ENCODE results near the gene MTREX. TPM values are rescaled to one million over a fixed set of nuclear protein-coding genes. Genes with fewer than 3 reads are reported as not detected.

MTREX gene
- total RNA-seq, 1 experiment from 2014 or later = 25.6 TPM

- no peaks in the 10 kb centered on the region for H3K27me3 ChIP-seq (ENCODE audit: low read length)
These were observed 142.4 kb downstream of the MTREX start for GRCh38 chr5:55450050-55450765.

GRCh38 chr5:55451976-55452375, 144.2 kb downstream of the MTREX start:
- Histone ChIP-seq H3K27ac (ENCODE audit: low read length) (no peak overlapping the region), H2AFZ (ENCODE audit: low read length) (no peak overlapping the region), H4K20me1 (ENCODE audit: low read length) (no peaks in the 10 kb centered on the region), H3K4me2 (ENCODE audit: low read length) (no peak overlapping the region), H3K79me2 (ENCODE audit: low read length) (no peaks in the 10 kb centered on the region), H3K9me3 (ENCODE audit: low read length) (no peaks in the 10 kb centered on the region), H3K9me2 (replicated peaks; ENCODE audit: low read length) (no peaks in the 10 kb centered on the region), H3K36me3 (ENCODE audit: low read depth, low read length) (no peaks in the 10 kb centered on the region), H3K27me3 (ENCODE audit: low read length) (no peaks in the 10 kb centered on the region), H3K9ac (ENCODE audit: low read length) (no peak overlapping the region), H3K4me1 (ENCODE audit: insufficient read depth, low read length) (peaks cover 13% of the 10 kb centered on the region), H3K4me3 (ENCODE audit: low read length) (no peak overlapping the region), H3F3A (ENCODE audit: low read length, unreplicated experiment) (no peaks in the 10 kb centered on the region)
- no peak for ATAC-seq
- TF ChIP-seq EZH2 (IDR thresholded peaks at IDR 0.05; ENCODE audit: low read length, unreplicated experiment) (no peak), EZH2phosphoT487 (IDR thresholded peaks at IDR 0.05; ENCODE audit: borderline replicate concordance, low read length) (no peak), CTCF (conservative IDR thresholded peaks at IDR 0.05; ENCODE audit: low read depth, low read length) (no peak)
- intact Hi-C loops (cut with micrococcal nuclease) = no loop called here
- ChIA-PET CTCF (no interaction called here), POLR2A (ENCODE audit: unreplicated experiment) (interaction anchor here (0.6 kb wide), 1 partner anchor 145 kb away, joined by 3 read pairs; no protein-coding TSS in a partner anchor)
- no peak for DNase-seq
- BruUV-seq (replicated peaks) = no TSS peak

More at GRCh38 chr5:55450050-55450765, 142.4 kb downstream of the MTREX start:
- Histone ChIP-seq H3K27ac (ENCODE audit: low read length) (no peak overlapping the region), H3K4me2 (ENCODE audit: low read length) (no peak overlapping the region), H2AFZ (ENCODE audit: low read length) (no peak overlapping the region), H3K4me3 (ENCODE audit: low read length) (no peak overlapping the region), H3K4me1 (ENCODE audit: insufficient read depth, low read length) (no peaks in the 10 kb centered on the region), H3K9ac (ENCODE audit: low read length) (no peak overlapping the region), H3K36me3 (ENCODE audit: low read depth, low read length) (no peaks in the 10 kb centered on the region), H3K9me2 (replicated peaks; ENCODE audit: low read length) (no peaks in the 10 kb centered on the region), H3K79me2 (ENCODE audit: low read length) (no peaks in the 10 kb centered on the region), H3K9me3 (ENCODE audit: low read length) (no peaks in the 10 kb centered on the region), H4K20me1 (ENCODE audit: low read length) (no peaks in the 10 kb centered on the region), H3F3A (ENCODE audit: low read length, unreplicated experiment) (no peaks in the 10 kb centered on the region)
- POLR2A ChIA-PET (ENCODE audit: unreplicated experiment) = no interaction called here
- no peak for ATAC-seq
- TF ChIP-seq CTCF (conservative IDR thresholded peaks at IDR 0.05; ENCODE audit: low read depth, low read length) (no peak), EZH2 (IDR thresholded peaks at IDR 0.05; ENCODE audit: low read length, unreplicated experiment) (no peak)
- intact Hi-C loops (cut with micrococcal nuclease) = no loop called here
- BruUV-seq (replicated peaks) = no TSS peak
- CTCF ChIA-PET = no interaction called here
- no peak for DNase-seq

GRCh38 chr5:55453211-55453610, 145.4 kb downstream of the MTREX start:
- H3K79me2 ChIP-seq (ENCODE audit: low read length) = no peaks in the 10 kb centered on the region
- no peak overlapping the region for H3K27ac ChIP-seq (ENCODE audit: low read length)
- peaks cover 13% of the 10 kb centered on the region for H3K4me1 ChIP-seq (ENCODE audit: insufficient read depth, low read length)
- intact Hi-C loops (cut with micrococcal nuclease) = no loop called here
- CTCF ChIA-PET = no interaction called here
- TF ChIP-seq CTCF (conservative IDR thresholded peaks at IDR 0.05; ENCODE audit: low read depth, low read length) = no peak
- no peak for TF ChIP-seq EZH2 (IDR thresholded peaks at IDR 0.05; ENCODE audit: low read length, unreplicated experiment)
- no peak for TF ChIP-seq EZH2phosphoT487 (IDR thresholded peaks at IDR 0.05; ENCODE audit: borderline replicate concordance, low read length)
- no peaks in the 10 kb centered on the region for H3K9me3 ChIP-seq (ENCODE audit: low read length)
- no peaks in the 10 kb centered on the region for H3F3A ChIP-seq (ENCODE audit: low read length, unreplicated experiment)
- H3K9ac ChIP-seq (ENCODE audit: low read length) = no peak overlapping the region
- H3K27me3 ChIP-seq (ENCODE audit: low read length) = no peaks in the 10 kb centered on the region
- no peak overlapping the region for H2AFZ ChIP-seq (ENCODE audit: low read length)
- no peaks in the 10 kb centered on the region for H3K9me2 ChIP-seq (replicated peaks; ENCODE audit: low read length)
- no peak overlapping the region for H3K4me3 ChIP-seq (ENCODE audit: low read length)
- no peak for DNase-seq
- H3K4me2 ChIP-seq (ENCODE audit: low read length) = no peak overlapping the region
- no peaks in the 10 kb centered on the region for H4K20me1 ChIP-seq (ENCODE audit: low read length)
- BruUV-seq (replicated peaks) = no TSS peak
- ATAC-seq = no peak
- POLR2A ChIA-PET (ENCODE audit: unreplicated experiment) = no interaction called here
- no peaks in the 10 kb centered on the region for H3K36me3 ChIP-seq (ENCODE audit: low read depth, low read length)
